Measurements from ENCODE around the gene DACH2.

DACH2 gene

DNA sequence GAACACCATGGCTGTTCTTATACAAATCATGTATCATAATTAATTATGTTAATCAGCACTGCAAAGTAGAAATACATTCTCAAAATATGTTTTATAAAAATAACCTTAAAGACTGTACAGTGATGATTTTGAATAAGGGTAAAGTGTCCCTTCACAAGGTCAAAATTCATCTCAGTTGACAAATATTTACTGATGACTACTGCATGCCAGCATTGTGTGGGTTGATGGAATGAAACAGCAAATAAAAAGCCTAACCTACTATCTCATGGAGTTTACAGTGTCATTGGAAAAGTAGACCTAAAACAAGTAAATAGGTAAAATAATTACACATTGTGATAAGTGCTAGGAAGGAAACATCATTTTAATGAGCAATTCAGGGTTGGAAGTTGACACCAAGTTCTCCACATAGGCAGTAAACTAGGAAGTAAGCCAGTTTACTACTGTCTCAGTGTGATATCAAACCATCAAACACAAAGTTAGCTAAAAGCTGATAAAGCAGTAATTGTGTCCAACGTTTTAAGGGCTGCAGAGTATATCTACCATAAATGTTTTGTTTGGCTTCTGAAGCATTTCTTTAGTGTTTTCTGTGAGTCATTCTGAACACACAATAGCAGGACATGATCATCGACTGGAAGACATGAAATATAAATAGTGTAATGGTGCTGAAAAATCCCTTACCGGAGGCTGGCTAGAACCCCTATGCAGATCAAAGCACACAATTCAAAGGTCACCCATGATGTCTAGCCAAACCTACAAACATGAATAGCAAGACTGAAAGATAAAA, 221.8 kb downstream of the DACH2 start:
- Histone ChIP-seq H3K4me2 (ENCODE audit: low read length) (no peak overlapping the region), H3F3A (ENCODE audit: control insufficient read depth, insufficient read depth) (no peaks in the 10 kb centered on the region), H3K4me3 (ENCODE audit: low read length) (no peak overlapping the region), H3K27me3 (ENCODE audit: control insufficient read depth, low read length) (no peaks in the 10 kb centered on the region), H3K36me3 (ENCODE audit: control insufficient read depth, low read length) (no peaks in the 10 kb centered on the region), H4K20me1 (ENCODE audit: control insufficient read depth, insufficient read depth, low read depth, low read length) (no peaks in the 10 kb centered on the region), H3K4me1 (ENCODE audit: control insufficient read depth, low read length) (no peaks in the 10 kb centered on the region), H3K27ac (ENCODE audit: low read depth, low read length) (no peak overlapping the region), H3K9me2 (replicated peaks; ENCODE audit: control insufficient read depth, low read length) (no peaks in the 10 kb centered on the region), H3K9me3 (ENCODE audit: control insufficient read depth, insufficient read depth, low read length) (no peaks in the 10 kb centered on the region), H3K79me2 (ENCODE audit: control insufficient read depth, low read length) (no peaks in the 10 kb centered on the region)
- no peak for TF ChIP-seq EZH2phosphoT487 (IDR thresholded peaks at IDR 0.05; ENCODE audit: borderline replicate concordance, low read length)
- TF ChIP-seq, protein P1, sequence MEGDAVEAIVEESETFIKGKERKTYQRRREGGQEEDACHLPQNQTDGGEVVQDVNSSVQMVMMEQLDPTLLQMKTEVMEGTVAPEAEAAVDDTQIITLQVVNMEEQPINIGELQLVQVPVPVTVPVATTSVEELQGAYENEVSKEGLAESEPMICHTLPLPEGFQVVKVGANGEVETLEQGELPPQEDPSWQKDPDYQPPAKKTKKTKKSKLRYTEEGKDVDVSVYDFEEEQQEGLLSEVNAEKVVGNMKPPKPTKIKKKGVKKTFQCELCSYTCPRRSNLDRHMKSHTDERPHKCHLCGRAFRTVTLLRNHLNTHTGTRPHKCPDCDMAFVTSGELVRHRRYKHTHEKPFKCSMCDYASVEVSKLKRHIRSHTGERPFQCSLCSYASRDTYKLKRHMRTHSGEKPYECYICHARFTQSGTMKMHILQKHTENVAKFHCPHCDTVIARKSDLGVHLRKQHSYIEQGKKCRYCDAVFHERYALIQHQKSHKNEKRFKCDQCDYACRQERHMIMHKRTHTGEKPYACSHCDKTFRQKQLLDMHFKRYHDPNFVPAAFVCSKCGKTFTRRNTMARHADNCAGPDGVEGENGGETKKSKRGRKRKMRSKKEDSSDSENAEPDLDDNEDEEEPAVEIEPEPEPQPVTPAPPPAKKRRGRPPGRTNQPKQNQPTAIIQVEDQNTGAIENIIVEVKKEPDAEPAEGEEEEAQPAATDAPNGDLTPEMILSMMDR (IDR thresholded peaks at IDR 0.05; ENCODE audit: low read depth, low read length, poor library complexity, severe bottlenecking), result no peak

DNA sequence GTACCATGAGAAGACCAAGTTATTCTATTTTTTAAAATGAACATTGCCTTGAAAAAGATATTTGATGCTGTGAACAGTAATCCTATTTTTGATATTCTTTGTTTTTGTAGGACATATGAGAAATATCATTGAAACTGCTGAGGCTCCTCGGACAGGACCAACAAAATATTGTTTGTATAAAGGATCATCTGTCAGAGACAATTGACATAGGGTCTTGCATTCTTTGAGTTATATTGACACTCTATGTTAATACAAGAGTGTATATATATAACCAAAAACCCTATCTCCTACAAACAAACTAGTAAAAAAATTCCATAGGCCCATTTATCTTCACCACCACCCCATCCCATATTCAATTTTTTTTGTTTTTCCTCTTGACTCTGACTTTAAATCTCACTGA, 222.7 kb downstream of the DACH2 start:
- no peak overlapping the region for H3K4me2 ChIP-seq (ENCODE audit: low read length)

DNA sequence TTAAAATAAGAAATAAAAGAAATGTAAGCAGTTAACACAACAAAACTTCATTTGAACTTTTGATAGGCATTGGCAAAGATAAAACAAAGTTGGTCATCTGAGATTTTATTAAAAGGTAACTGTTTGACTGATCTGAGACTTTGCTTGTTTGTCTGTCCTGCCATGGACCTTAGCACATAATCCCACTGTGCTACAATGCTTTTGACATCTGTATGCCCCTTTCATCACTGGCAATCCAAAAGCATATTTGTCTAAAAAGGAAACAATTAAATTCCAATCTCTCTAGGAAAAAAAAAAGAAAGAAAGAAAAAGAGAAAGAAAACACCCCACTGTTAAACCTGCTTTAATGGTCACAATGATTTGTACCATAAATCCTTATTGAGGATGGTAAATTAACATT, 231.0 kb downstream of the DACH2 start:
- Histone ChIP-seq H4K20me1 (ENCODE audit: control insufficient read depth, insufficient read depth, low read depth, low read length) (no peaks in the 10 kb centered on the region), H3K4me3 (ENCODE audit: low read length) (no peak overlapping the region), H3F3A (ENCODE audit: control insufficient read depth, insufficient read depth) (no peaks in the 10 kb centered on the region), H3K27ac (ENCODE audit: low read depth, low read length) (no peak overlapping the region), H3K4me2 (ENCODE audit: low read length) (no peak overlapping the region), H3K9me2 (replicated peaks; ENCODE audit: control insufficient read depth, low read length) (no peaks in the 10 kb centered on the region), H3K79me2 (ENCODE audit: control insufficient read depth, low read length) (no peaks in the 10 kb centered on the region), H3K36me3 (ENCODE audit: control insufficient read depth, low read length) (no peaks in the 10 kb centered on the region), H3K27me3 (ENCODE audit: control insufficient read depth, low read length) (no peaks in the 10 kb centered on the region), H3K9me3 (ENCODE audit: control insufficient read depth, insufficient read depth, low read length) (no peaks in the 10 kb centered on the region), H3K4me1 (ENCODE audit: control insufficient read depth, low read length) (no peaks in the 10 kb centered on the region)
- TF ChIP-seq EZH2phosphoT487 (IDR thresholded peaks at IDR 0.05; ENCODE audit: borderline replicate concordance, low read length), result no peak
- TF ChIP-seq, protein P1 (IDR thresholded peaks at IDR 0.05; ENCODE audit: low read depth, low read length, poor library complexity, severe bottlenecking), result no peak

More for the DNA sequence above, 222.7 kb downstream of the DACH2 start:
- Histone ChIP-seq H3F3A (ENCODE audit: control insufficient read depth, insufficient read depth) (no peaks in the 10 kb centered on the region), H3K9me3 (ENCODE audit: control insufficient read depth, insufficient read depth, low read length) (no peaks in the 10 kb centered on the region), H4K20me1 (ENCODE audit: control insufficient read depth, insufficient read depth, low read depth, low read length) (no peaks in the 10 kb centered on the region), H3K79me2 (ENCODE audit: control insufficient read depth, low read length) (no peaks in the 10 kb centered on the region), H3K27me3 (ENCODE audit: control insufficient read depth, low read length) (no peaks in the 10 kb centered on the region), H3K4me3 (ENCODE audit: low read length) (no peak overlapping the region), H3K27ac (ENCODE audit: low read depth, low read length) (no peak overlapping the region), H3K9me2 (replicated peaks; ENCODE audit: control insufficient read depth, low read length) (no peaks in the 10 kb centered on the region), H3K36me3 (ENCODE audit: control insufficient read depth, low read length) (no peaks in the 10 kb centered on the region), H3K4me1 (ENCODE audit: control insufficient read depth, low read length) (no peaks in the 10 kb centered on the region)
- TF ChIP-seq, protein P1 (IDR thresholded peaks at IDR 0.05; ENCODE audit: low read depth, low read length, poor library complexity, severe bottlenecking), result no peak
- TF ChIP-seq EZH2phosphoT487 (IDR thresholded peaks at IDR 0.05; ENCODE audit: borderline replicate concordance, low read length), result no peak

All from DOHH2 (cell line).